Small intestine (tissue), 16 donors: ENCODE results near the gene PGAP2. TPM values are rescaled to one million over a fixed set of nuclear protein-coding genes. Genes with fewer than 3 reads are reported as not detected.
"Not testable (repeated sequence)": the region's sequence is repeated elsewhere in the genome, so short reads cannot be mapped to it uniquely, and the experiment has no call there.

Experiments used
- DNase-seq, 2 donors: peaks; one replicate each; pipeline versions ENCODE4 v3.0.0 to v3.0.0-alpha.2; 2013
- FAIRE-seq: peaks from 2 replicates; lab custom pipeline; 2012; peaks lifted over from hg19 to GRCh38; lab: Jason Lieb, UNC
- H3K27ac ChIP-seq, 3 donors: one replicate each; pipeline ENCODE4 v1.5.1; 2013; ENCODE audit warnings: low read length in 2 of 3, mild to moderate bottlenecking in 2 of 3, control low read depth in 1 of 3, inconsistent platforms in 1 of 3, low read depth in 1 of 3, moderate library complexity in 1 of 3
- H3K27me3 ChIP-seq, 3 donors: one replicate each; pipeline ENCODE4 v1.6.1; 2013; ENCODE audit warnings: low read length in 3 of 3, inconsistent platforms in 1 of 3; ENCODE audit not compliant: control insufficient read depth in 3 of 3, insufficient read depth in 3 of 3
- H3K36me3 ChIP-seq, 3 donors: one replicate each; pipeline ENCODE4 v1.6.1; 2013; ENCODE audit warnings: low read length in 3 of 3, inconsistent platforms in 1 of 3, low read depth in 1 of 3, mild to moderate bottlenecking in 1 of 3, moderate library complexity in 1 of 3; ENCODE audit not compliant: control insufficient read depth in 3 of 3, insufficient read depth in 2 of 3
- H3K4me1 ChIP-seq, 3 donors: one replicate each; pipeline ENCODE4 v1.6.1; 2013; ENCODE audit warnings: low read length in 2 of 3, inconsistent platforms in 1 of 3, low read depth in 1 of 3, mild to moderate bottlenecking in 1 of 3, moderate library complexity in 1 of 3; ENCODE audit not compliant: control insufficient read depth in 3 of 3, insufficient read depth in 2 of 3
- H3K4me3 ChIP-seq, 3 donors: one replicate each; pipeline ENCODE4 v1.5.1; 2013; ENCODE audit warnings: low read length in 3 of 3, control low read depth in 1 of 3, inconsistent platforms in 1 of 3, low read depth in 1 of 3, mild to moderate bottlenecking in 1 of 3, moderate library complexity in 1 of 3
- H3K9me3 ChIP-seq, 2 donors: one replicate each; pipeline ENCODE4 v1.6.1; 2013; ENCODE audit warnings: low read depth in 1 of 2, low read length in 1 of 2; ENCODE audit not compliant: control insufficient read depth in 2 of 2, insufficient read depth in 1 of 2
- WGBS, 3 donors: extraction: QIAGEN DNeasy Blood & Tissue Kit; methylation state at CpG; one replicate each; pipeline ENCODE4 v1.1.7; 2013; 5-methylcytosine and 5-hydroxymethylcytosine counted together
- long read RNA-seq, 10 donors: transcript quantifications; one replicate each; lab custom pipeline, GENCODE V29; 2026
- polyA plus RNA-seq, 4 donors: library from polyadenylated mRNA; stranded (reverse) in 3 of 4; unstranded in 1 of 4; fragments of 200-250 nt in 3 of 4; fragments of 120-200 nt in 1 of 4; gene quantifications; one replicate each; pipeline versions ENCODE4 v1.2.1 to v1.2.3, GENCODE V29; 2013
- donor health status: healthy with polysubstance abuse.
- donor health status: control.
- donor health status: control.
- donor health status: Bipolar disorder and iron deficiency.
- donor health status: healthy.

PGAP2 gene
- polyA plus RNA-seq = 100 to 1,000 TPM in 1 of 4 donors, 10 to 100 TPM in 3; 18.9 to 106 (median 24.1) TPM
- long read RNA-seq, donor 1, transcript PGAP2-203 (7 exons, 1,837 nt) = minor isoform, 6 of 40 reads
- long read RNA-seq, donor 1, transcript PGAP2-207 (6 exons, 931 nt) = major isoform, 12 of 40 reads
- long read RNA-seq, donor 1, partial matches to known transcripts = 7 of 40 reads
- long read RNA-seq, donor 1, other reads (novel, unspliced or antisense) = 0 of 40 reads
- long read RNA-seq, donor 2, partial matches to known transcripts = 5 of 13 reads
- long read RNA-seq, donor 2, other reads (novel, unspliced or antisense) = 0 of 13 reads
- long read RNA-seq, donor 3, partial matches to known transcripts = 36 of 54 reads
- long read RNA-seq, donor 3, other reads (novel, unspliced or antisense) = 9 of 54 reads
- long read RNA-seq, donor 4 = 0 reads
- long read RNA-seq, donor 5, partial matches to known transcripts = 0 of 2 reads
- long read RNA-seq, donor 5, other reads (novel, unspliced or antisense) = 0 of 2 reads
- long read RNA-seq, donor 6, transcript PGAP2-215 (6 exons, 798 nt) = major isoform, 5 of 51 reads
- long read RNA-seq, donor 6, partial matches to known transcripts = 37 of 51 reads
- long read RNA-seq, donor 6, other reads (novel, unspliced or antisense) = 0 of 51 reads
- long read RNA-seq, donor 7 = 0 reads
- long read RNA-seq, donor 8 = 0 reads
- long read RNA-seq, donor 9, partial matches to known transcripts = 0 of 2 reads
- long read RNA-seq, donor 9, other reads (novel, unspliced or antisense) = 0 of 2 reads
- long read RNA-seq, donor 10, partial matches to known transcripts = 0 of 12 reads
- long read RNA-seq, donor 10, other reads (novel, unspliced or antisense) = 0 of 12 reads

GRCh38 chr11:3807909-3808860 lies at the start of gene PGAP2:
PGAP2 (plus strand) TSS chr11:3808560; CDS start chr11:3811260, 2,700 bp downstream.
- peaks cover 0 to 15% (median 0%) of the 10 kb centered on the region in 3 donors for H3K36me3 ChIP-seq
- H3K9me3 ChIP-seq = no peaks in the 10 kb centered on the region
- DNase-seq (peak; percentile 82 to 91), FAIRE-seq (no peak)
- peaks cover 0 to 15% (median 3%) of the 10 kb centered on the region in 3 donors for H3K4me1 ChIP-seq
- H3K27ac ChIP-seq = peak within 1 kb of the TSS; percentile 71 to 87 (median 74)
- H3K27me3 ChIP-seq = no peaks in the 10 kb centered on the region
- H3K4me3 ChIP-seq = peak within 1 kb of the TSS; percentile 57 to 79 (median 70)
- 1 to 2% (median 2%) methylated on average over 47 to 55 of the region's 55 CpGs for WGBS, 3 donors

DNA sequence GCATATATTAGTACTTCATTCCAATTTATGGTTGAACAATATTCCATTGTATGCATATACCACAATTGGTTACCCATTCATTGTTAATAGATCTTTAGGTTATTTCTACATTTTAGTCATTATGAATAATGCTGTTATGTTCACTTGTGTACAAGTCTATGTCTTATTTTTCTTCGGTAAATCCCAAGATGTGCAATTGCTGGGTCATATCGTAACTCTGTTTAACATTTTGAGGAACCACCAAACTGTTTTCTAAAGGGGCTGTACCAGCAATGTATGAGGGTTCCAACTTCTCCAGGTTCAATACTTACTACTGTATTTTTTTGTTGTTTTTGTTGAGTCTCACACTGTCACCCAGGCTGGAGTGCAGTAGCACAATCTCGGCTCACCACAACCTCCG lies 44.1 kb upstream of the PGAP2 start:
- no peak overlapping the region for H3K4me3 ChIP-seq
- no peaks in the 10 kb centered on the region for H3K4me1 ChIP-seq
- DNase-seq = no peak
- no peak for FAIRE-seq
- 96 to 99% (median 98%) methylated on average over 4 of the region's 4 CpGs for WGBS, 3 donors
- no peaks in the 10 kb centered on the region for H3K27me3 ChIP-seq
- no peaks in the 10 kb centered on the region for H3K9me3 ChIP-seq
- no peak overlapping the region for H3K27ac ChIP-seq
- peaks cover 20 to 59% (median 25%) of the 10 kb centered on the region in 3 donors for H3K36me3 ChIP-seq

GRCh38 chr11:3766836-3767235 lies 41.5 kb upstream of the PGAP2 start:
- H3K4me1 ChIP-seq, H3K4me3 ChIP-seq, DNase-seq, FAIRE-seq, H3K27me3 ChIP-seq, H3K27ac ChIP-seq, H3K9me3 ChIP-seq: not testable (repeated sequence)
- peaks cover 11 to 66% (median 27%) of the 10 kb centered on the region in 3 donors for H3K36me3 ChIP-seq
- WGBS, 3 donors = 92 to 96% (median 93%) methylated on average over 9 of the region's 9 CpGs

GRCh38 chr11:3767536-3767935 lies 40.8 kb upstream of the PGAP2 start:
- H3K27me3 ChIP-seq = no peaks in the 10 kb centered on the region
- DNase-seq (no peak), FAIRE-seq (no peak)
- no peaks in the 10 kb centered on the region for H3K9me3 ChIP-seq
- peaks cover 13 to 65% (median 25%) of the 10 kb centered on the region in 3 donors for H3K36me3 ChIP-seq
- 80 to 88% (median 85%) methylated on average over 3 of the region's 3 CpGs for WGBS, 3 donors
- H3K4me3 ChIP-seq = no peak overlapping the region
- no peaks in the 10 kb centered on the region for H3K4me1 ChIP-seq
- no peak overlapping the region for H3K27ac ChIP-seq

- Histone ChIP-seq H3K9me3 (no peaks in the 10 kb centered on the region), H3K27ac (no peak overlapping the region), H3K4me3 (no peak overlapping the region), H3K36me3 (peaks cover 9 to 62% (median 20%) of the 10 kb centered on the region in 3 donors), H3K4me1 (no peaks in the 10 kb centered on the region), H3K27me3 (no peaks in the 10 kb centered on the region)
- FAIRE-seq (no peak), DNase-seq (no peak)
- 93 to 99% (median 94%) methylated on average over 4 of the region's 4 CpGs for WGBS, 3 donors
Measured at GRCh38 chr11:3773180-3773579, 35.2 kb upstream of the PGAP2 start.

- Histone ChIP-seq H3K4me1 (no peaks in the 10 kb centered on the region), H3K27ac (no peak overlapping the region), H3K4me3 (no peak overlapping the region), H3K9me3 (no peaks in the 10 kb centered on the region), H3K27me3 (no peaks in the 10 kb centered on the region), H3K36me3 (peaks cover 15 to 61% (median 20%) of the 10 kb centered on the region in 3 donors)
- FAIRE-seq (no peak), DNase-seq (no peak)
- WGBS, 3 donors = 74 to 92% (median 86%) methylated on average over 7 of the region's 7 CpGs
Measured at GRCh38 chr11:3775736-3776406, 32.5 kb upstream of the PGAP2 start.

DNA sequence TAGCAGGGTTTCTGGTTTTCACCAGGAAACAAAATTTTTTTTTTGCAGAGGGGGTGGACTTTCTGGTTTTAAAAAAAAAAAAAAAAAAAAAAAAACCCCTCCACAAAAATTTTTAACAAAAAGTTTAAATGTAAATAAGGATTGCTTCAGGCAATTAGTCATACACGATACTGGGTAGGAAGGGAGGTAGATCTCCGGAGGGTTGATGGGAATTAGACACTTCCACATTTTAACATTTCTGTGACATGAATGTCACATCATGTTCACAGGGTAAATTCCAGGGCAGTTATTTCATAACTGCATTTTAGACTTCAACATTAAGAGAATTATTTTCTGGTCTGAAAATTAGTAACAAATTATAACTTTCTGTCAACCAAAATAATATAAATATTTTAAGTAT lies 26.9 kb upstream of the PGAP2 start:
- Histone ChIP-seq H3K27ac (no peak overlapping the region), H3K4me1 (peaks cover 0 to 3% (median 0%) of the 10 kb centered on the region in 3 donors), H3K27me3 (no peaks in the 10 kb centered on the region), H3K4me3 (no peak overlapping the region), H3K9me3 (no peaks in the 10 kb centered on the region), H3K36me3 (peaks cover 8 to 45% (median 8%) of the 10 kb centered on the region in 3 donors)
- DNase-seq = no peak
- no peak for FAIRE-seq
- 43 to 70% (median 53%) methylated on average over 2 of the region's 2 CpGs for WGBS, 3 donors
